Measurements from ENCODE around the gene SLC3A2. TPM values are rescaled to one million over a fixed set of nuclear protein-coding genes. Genes with fewer than 3 reads are reported as not detected.

The SLC3A2 gene
- total and polyA plus RNA-seq, 2 of the 13 experiments (the other 11 are each of a cell fraction or from before 2014, with no cell fraction given) = 213 to 226 TPM

- Histone ChIP-seq H3K4me2 (ENCODE audit: low read depth, low read length) (no peak overlapping the region), H3K4me3 (replicated peaks in 1 of 3; ENCODE audit: insufficient read depth in 1 of 3, low read depth in 2 of 3, low read length in 3 of 3) (no peak overlapping the region), H2AFZ (ENCODE audit: low read length) (no peak overlapping the region), H3K4me1 (ENCODE audit: insufficient read depth, low read length) (peaks cover 3% of the 10 kb centered on the region; the same call in 1 of the 2 replicates), H4K20me1 (ENCODE audit: insufficient read depth, low read length) (no peaks in the 10 kb centered on the region), H3K9me3 (ENCODE audit: low read length) (no peaks in the 10 kb centered on the region), H3K9ac (ENCODE audit: insufficient read depth, low read depth, low read length) (no peak overlapping the region), H3K27me3 (ENCODE audit: control insufficient read depth in 1 of 2, insufficient read depth in 2 of 2, low read length in 2 of 2) (peaks cover 0 to 9% of the 10 kb centered on the region in 2 experiments; a peak in 1 of 5 replicates), H3K36me3 (replicated peaks in 1 of 2; ENCODE audit: control insufficient read depth in 1 of 2, insufficient read depth in 2 of 2, low read length in 2 of 2) (no peaks in the 10 kb centered on the region), H3K27ac (ENCODE audit: extremely low read length, insufficient read depth, low read length) (no peak overlapping the region), H3K79me2 (ENCODE audit: insufficient read depth, low read length) (no peaks in the 10 kb centered on the region)
- FAIRE-seq (no peak), ATAC-seq (no peak), DNase-seq (ENCODE audit: low spot score) (no peak)
- intact Hi-C loops (cut with micrococcal nuclease; ENCODE audit: unreplicated experiment) = no loop called here
- no TSS peak for BruUV-seq (replicated peaks)
- POLR2A ChIA-PET = no interaction called here
- 8% methylated on average over 1 of the region's 1 CpG for whole genome bisulfite sequencing (ENCODE audit: low lambda C conversion rate)
- in situ Hi-C loops (cut with HindIII; ENCODE audit: extremely low pct_ligation_motif_present, low pct_unique_long_range_greater_than_20kb) = loop anchor here (25.0 kb wide), 1 partner anchor 298 kb away; no protein-coding TSS in a partner anchor
- CTCF ChIA-PET (ENCODE audit: low intra/inter-chr PET ratio, low total read pairs) = no interaction called here
- no peak for TF ChIP-seq RAD51 (IDR thresholded peaks at IDR 0.05; ENCODE audit: borderline replicate concordance)
- TF ChIP-seq ZGPAT (CRISPR knock-in tag; IDR thresholded peaks at IDR 0.05) = no peak
- TF ChIP-seq PHF8 (CRISPR knock-in tag; IDR thresholded peaks at IDR 0.05) = no peak
- no peak for TF ChIP-seq GPN1 (CRISPR knock-in tag; IDR thresholded peaks at IDR 0.05; ENCODE audit: borderline replicate concordance)
- TF ChIP-seq ARID4A (CRISPR knock-in tag; IDR thresholded peaks at IDR 0.05; ENCODE audit: borderline replicate concordance) = no peak
- TF ChIP-seq MYNN (CRISPR knock-in tag; IDR thresholded peaks at IDR 0.05; ENCODE audit: low read depth) = no peak
- TF ChIP-seq BHLHE40 (IDR thresholded peaks at IDR 0.05; ENCODE audit: low read length) = no peak
- TF ChIP-seq, protein P1, sequence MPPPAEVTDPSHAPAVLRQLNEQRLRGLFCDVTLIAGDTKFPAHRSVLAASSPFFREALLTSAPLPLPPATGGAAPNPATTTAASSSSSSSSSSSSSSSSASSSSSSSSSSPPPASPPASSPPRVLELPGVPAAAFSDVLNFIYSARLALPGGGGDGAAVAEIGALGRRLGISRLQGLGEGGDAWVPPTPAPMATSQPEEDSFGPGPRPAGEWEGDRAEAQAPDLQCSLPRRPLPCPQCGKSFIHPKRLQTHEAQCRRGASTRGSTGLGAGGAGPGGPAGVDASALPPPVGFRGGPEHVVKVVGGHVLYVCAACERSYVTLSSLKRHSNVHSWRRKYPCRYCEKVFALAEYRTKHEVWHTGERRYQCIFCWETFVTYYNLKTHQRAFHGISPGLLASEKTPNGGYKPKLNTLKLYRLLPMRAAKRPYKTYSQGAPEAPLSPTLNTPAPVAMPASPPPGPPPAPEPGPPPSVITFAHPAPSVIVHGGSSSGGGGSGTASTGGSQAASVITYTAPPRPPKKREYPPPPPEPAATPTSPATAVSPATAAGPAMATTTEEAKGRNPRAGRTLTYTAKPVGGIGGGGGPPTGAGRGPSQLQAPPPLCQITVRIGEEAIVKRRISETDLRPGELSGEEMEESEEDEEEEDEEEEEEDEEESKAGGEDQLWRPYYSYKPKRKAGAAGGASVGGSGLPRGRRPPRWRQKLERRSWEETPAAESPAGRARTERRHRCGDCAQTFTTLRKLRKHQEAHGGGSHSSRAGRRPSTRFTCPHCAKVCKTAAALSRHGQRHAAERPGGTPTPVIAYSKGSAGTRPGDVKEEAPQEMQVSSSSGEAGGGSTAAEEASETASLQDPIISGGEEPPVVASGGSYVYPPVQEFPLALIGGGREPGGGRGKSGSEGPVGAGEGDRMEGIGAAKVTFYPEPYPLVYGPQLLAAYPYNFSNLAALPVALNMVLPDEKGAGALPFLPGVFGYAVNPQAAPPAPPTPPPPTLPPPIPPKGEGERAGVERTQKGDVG (CRISPR knock-in tag; IDR thresholded peaks at IDR 0.05; ENCODE audit: borderline replicate concordance) = no peak
- TF ChIP-seq KDM1A (CRISPR knock-in tag; IDR thresholded peaks at IDR 0.05) = no peak
- TF ChIP-seq, protein P2, sequence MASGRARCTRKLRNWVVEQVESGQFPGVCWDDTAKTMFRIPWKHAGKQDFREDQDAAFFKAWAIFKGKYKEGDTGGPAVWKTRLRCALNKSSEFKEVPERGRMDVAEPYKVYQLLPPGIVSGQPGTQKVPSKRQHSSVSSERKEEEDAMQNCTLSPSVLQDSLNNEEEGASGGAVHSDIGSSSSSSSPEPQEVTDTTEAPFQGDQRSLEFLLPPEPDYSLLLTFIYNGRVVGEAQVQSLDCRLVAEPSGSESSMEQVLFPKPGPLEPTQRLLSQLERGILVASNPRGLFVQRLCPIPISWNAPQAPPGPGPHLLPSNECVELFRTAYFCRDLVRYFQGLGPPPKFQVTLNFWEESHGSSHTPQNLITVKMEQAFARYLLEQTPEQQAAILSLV (CRISPR knock-in tag; IDR thresholded peaks at IDR 0.05; ENCODE audit: borderline replicate concordance) = no peak
- TF ChIP-seq, protein P3, sequence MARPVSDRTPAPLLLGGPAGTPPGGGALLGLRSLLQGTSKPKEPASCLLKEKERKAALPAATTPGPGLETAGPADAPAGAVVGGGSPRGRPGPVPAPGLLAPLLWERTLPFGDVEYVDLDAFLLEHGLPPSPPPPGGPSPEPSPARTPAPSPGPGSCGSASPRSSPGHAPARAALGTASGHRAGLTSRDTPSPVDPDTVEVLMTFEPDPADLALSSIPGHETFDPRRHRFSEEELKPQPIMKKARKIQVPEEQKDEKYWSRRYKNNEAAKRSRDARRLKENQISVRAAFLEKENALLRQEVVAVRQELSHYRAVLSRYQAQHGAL (CRISPR knock-in tag; IDR thresholded peaks at IDR 0.05; ENCODE audit: not compliant biosample characterization) = no peak
- no peak for TF ChIP-seq TFAP4 (IDR thresholded peaks at IDR 0.05; ENCODE audit: borderline replicate concordance, low read depth)
- TF ChIP-seq KLF13 (CRISPR knock-in tag; IDR thresholded peaks at IDR 0.05) = no peak
Observed at GRCh38 chr11:62914416-62914815, 33.7 kb downstream of the SLC3A2 start.
